Panc1 (cell line): ENCODE measurements around the gene NEK5. TPM values are rescaled to one million over a fixed set of nuclear protein-coding genes. Genes with fewer than 3 reads are reported as not detected.

ENCODE experiments used
- ATAC-seq: fragments of 200-7000 bp; cut with Tn5 transposase; 2 replicates; pipeline ENCODE4 v1.9.1; 2020; ENCODE audit warnings: mild to moderate bottlenecking, moderate library complexity
- BruUV-seq: library from RNA; stranded (reverse); fragments of 400-500 nt; replicated peaks from 2 replicates; lab custom pipeline; 2021; lab: Mats Ljungman, UMichigan
- CTCF ChIA-PET: fragments of 300-600 bp; sonication (Branson Sonifier 250); formaldehyde crosslinking; loops from one replicate; lab custom pipeline; 2022; ENCODE audit warnings: antibody characterized with exemption; lab: Charles Lee
- POLR2A ChIA-PET: fragments of 300-600 bp; sonication (Branson Sonifier 250); formaldehyde crosslinking; loops from one replicate; lab custom pipeline; 2022; ENCODE audit warnings: antibody characterized with exemption; lab: Charles Lee
- DNase-seq: peaks from one replicate; pipeline ENCODE4 v3.0.0-alpha.2; 2010; ENCODE audit warnings: low read depth, low spot score
- H3K27ac ChIP-seq: 2 replicates; pipeline ENCODE4 v1.5.1; 2011; ENCODE audit warnings: mild to moderate bottlenecking, low read length, inconsistent platforms
- H3K27me3 ChIP-seq: fragments of 200-500 bp; sonication (Bioruptor generic); 2 replicates; pipeline ENCODE4 v1.6.0; 2014; ENCODE audit warnings: low read length, inconsistent platforms; ENCODE audit not compliant: control insufficient read depth, insufficient read depth
- H3K36me3 ChIP-seq: fragments of 200-500 bp; sonication (Bioruptor generic); 2 replicates; pipeline ENCODE4 v1.5.1; 2014; ENCODE audit warnings: inconsistent platforms, mild to moderate bottlenecking, low read length, moderate library complexity; ENCODE audit not compliant: control insufficient read depth, insufficient read depth
- H3K4me1 ChIP-seq: 2 replicates; pipeline ENCODE4 v1.5.1; 2011; ENCODE audit warnings: inconsistent platforms, mild to moderate bottlenecking, low read length, moderate library complexity; ENCODE audit not compliant: control insufficient read depth, insufficient read depth
- H3K4me3 ChIP-seq, 2 experiments: 2 replicates each; pipeline ENCODE4 v1.5.1; 2011 to 2012; ENCODE audit warnings: low read depth in 2 of 2, low read length in 2 of 2, mild to moderate bottlenecking in 2 of 2, inconsistent platforms in 1 of 2, moderate library complexity in 1 of 2
- H3K9me3 ChIP-seq: fragments of 200-500 bp; sonication (Bioruptor generic); 2 replicates; pipeline ENCODE4 v1.5.1; 2014; ENCODE audit warnings: low read depth, mild to moderate bottlenecking, inconsistent platforms, low read length, moderate library complexity; ENCODE audit not compliant: control insufficient read depth, insufficient read depth
- POLR2AphosphoS5 ChIP-seq: IDR thresholded peaks from 2 replicates; pipeline ENCODE4 v1.6.1; 2012; ENCODE audit warnings: mild to moderate bottlenecking, low read depth, low read length, moderate library complexity
- SIN3A ChIP-seq: IDR thresholded peaks from 2 replicates; pipeline ENCODE4 v1.6.1; 2012; ENCODE audit warnings: low read depth, mild to moderate bottlenecking, low read length, moderate library complexity, borderline replicate concordance; ENCODE audit not compliant: insufficient read depth
- TCF7L2 ChIP-seq: IDR thresholded peaks from 2 replicates; pipeline ENCODE4 v1.6.1; 2011; ENCODE audit warnings: mild to moderate bottlenecking, low read depth, low read length, inconsistent platforms
- in situ Hi-C: cut with HindIII; loops from 2 replicates; pipeline ENCODE4 v1.10.0; 2016; ENCODE audit warnings: low sequenced_read_pairs, low pct_unique_long_range_greater_than_20kb
- intact Hi-C: fragments of 100-400 bp; cut with micrococcal nuclease; formaldehyde crosslinking; loops from one replicate; pipeline ENCODE4 v1.10.0; 2022; ENCODE audit not compliant: unreplicated experiment
- total RNA-seq: library from RNA; stranded (reverse); gene quantifications from one replicate; pipeline ENCODE4 v1.2.1, GENCODE V29; 2021; ENCODE audit not compliant: unreplicated experiment
- TF ChIP-seq, protein P1 (sequence below), 2 experiments: IDR thresholded peaks; 2 replicates each; pipeline ENCODE4 v1.6.1; 2011 to 2012; ENCODE audit warnings: low read depth in 2 of 2, control low read depth in 1 of 2, low read length in 1 of 2, mild to moderate bottlenecking in 1 of 2, moderate library complexity in 1 of 2; ENCODE audit not compliant: insufficient read depth in 1 of 2
- TF ChIP-seq, protein P2 (sequence below): fragments of 450-650 bp; IDR thresholded peaks from 2 replicates; pipeline ENCODE4 v1.5.1; 2017; ENCODE audit warnings: mild to moderate bottlenecking

NEK5 gene
- total RNA-seq, 1 experiment from 2014 or later, result 0.08 TPM

DNA sequence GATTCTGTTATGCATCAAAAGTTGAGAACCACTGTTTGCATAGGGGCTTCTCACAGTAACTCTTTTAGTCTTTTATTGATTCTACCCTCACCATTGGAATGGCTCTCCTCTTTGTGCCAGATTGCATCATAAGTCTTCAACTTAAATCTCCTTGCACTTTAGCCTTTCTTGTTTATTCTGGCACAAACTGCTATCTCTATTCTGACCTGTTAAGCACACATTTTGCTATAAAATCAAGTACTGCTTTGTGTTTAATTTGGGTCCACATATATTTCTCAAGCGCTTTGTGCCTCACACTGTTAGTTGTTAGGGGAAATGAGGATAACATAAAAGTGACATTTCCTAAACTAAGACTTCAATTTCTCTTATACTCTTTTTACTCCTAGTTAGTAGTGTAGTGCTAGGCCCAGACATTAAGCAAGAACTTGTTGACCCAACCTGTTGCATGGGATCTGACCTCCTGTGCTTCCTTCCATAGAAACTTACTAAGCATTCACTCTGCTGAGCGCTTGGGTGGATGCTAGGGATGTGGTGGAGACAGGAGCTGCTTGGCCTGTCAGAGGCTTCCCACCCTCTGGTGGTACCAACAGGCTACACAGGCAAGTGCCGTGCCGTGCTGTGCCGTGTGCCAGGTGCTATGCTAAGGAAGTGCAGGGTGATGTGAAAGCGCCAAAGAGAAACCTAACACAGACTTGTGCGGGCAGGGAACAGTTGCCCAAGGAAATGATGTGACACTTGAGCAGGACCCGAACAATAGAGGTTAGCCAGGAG is 103.2 kb downstream of the NEK5 start:
- intact Hi-C loops, result no loop called here
- Histone ChIP-seq H3K4me1 (no peaks in the 10 kb centered on the region), H3K4me3 (no peak overlapping the region), H3K27ac (no peak overlapping the region), H3K27me3 (no peaks in the 10 kb centered on the region), H3K9me3 (no peaks in the 10 kb centered on the region), H3K36me3 (peaks cover 3% of the 10 kb centered on the region)
- POLR2A ChIA-PET, result no interaction called here
- ATAC-seq, result no peak
- in situ Hi-C loops, result no loop called here
- CTCF ChIA-PET, result no interaction called here
- no TSS peak for BruUV-seq
- DNase-seq, result no peak
- TF ChIP-seq SIN3A, result no peak
- no peak for TF ChIP-seq POLR2AphosphoS5
- TF ChIP-seq, protein P1, sequence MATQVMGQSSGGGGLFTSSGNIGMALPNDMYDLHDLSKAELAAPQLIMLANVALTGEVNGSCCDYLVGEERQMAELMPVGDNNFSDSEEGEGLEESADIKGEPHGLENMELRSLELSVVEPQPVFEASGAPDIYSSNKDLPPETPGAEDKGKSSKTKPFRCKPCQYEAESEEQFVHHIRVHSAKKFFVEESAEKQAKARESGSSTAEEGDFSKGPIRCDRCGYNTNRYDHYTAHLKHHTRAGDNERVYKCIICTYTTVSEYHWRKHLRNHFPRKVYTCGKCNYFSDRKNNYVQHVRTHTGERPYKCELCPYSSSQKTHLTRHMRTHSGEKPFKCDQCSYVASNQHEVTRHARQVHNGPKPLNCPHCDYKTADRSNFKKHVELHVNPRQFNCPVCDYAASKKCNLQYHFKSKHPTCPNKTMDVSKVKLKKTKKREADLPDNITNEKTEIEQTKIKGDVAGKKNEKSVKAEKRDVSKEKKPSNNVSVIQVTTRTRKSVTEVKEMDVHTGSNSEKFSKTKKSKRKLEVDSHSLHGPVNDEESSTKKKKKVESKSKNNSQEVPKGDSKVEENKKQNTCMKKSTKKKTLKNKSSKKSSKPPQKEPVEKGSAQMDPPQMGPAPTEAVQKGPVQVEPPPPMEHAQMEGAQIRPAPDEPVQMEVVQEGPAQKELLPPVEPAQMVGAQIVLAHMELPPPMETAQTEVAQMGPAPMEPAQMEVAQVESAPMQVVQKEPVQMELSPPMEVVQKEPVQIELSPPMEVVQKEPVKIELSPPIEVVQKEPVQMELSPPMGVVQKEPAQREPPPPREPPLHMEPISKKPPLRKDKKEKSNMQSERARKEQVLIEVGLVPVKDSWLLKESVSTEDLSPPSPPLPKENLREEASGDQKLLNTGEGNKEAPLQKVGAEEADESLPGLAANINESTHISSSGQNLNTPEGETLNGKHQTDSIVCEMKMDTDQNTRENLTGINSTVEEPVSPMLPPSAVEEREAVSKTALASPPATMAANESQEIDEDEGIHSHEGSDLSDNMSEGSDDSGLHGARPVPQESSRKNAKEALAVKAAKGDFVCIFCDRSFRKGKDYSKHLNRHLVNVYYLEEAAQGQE (IDR thresholded peaks at IDR 0.05; ENCODE audit: insufficient read depth in 1 of 2, low read depth in 2 of 2, low read length in 1 of 2), result no peak
- no peak for TF ChIP-seq TCF7L2
- TF ChIP-seq, protein P2, sequence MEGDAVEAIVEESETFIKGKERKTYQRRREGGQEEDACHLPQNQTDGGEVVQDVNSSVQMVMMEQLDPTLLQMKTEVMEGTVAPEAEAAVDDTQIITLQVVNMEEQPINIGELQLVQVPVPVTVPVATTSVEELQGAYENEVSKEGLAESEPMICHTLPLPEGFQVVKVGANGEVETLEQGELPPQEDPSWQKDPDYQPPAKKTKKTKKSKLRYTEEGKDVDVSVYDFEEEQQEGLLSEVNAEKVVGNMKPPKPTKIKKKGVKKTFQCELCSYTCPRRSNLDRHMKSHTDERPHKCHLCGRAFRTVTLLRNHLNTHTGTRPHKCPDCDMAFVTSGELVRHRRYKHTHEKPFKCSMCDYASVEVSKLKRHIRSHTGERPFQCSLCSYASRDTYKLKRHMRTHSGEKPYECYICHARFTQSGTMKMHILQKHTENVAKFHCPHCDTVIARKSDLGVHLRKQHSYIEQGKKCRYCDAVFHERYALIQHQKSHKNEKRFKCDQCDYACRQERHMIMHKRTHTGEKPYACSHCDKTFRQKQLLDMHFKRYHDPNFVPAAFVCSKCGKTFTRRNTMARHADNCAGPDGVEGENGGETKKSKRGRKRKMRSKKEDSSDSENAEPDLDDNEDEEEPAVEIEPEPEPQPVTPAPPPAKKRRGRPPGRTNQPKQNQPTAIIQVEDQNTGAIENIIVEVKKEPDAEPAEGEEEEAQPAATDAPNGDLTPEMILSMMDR, result no peak

DNA sequence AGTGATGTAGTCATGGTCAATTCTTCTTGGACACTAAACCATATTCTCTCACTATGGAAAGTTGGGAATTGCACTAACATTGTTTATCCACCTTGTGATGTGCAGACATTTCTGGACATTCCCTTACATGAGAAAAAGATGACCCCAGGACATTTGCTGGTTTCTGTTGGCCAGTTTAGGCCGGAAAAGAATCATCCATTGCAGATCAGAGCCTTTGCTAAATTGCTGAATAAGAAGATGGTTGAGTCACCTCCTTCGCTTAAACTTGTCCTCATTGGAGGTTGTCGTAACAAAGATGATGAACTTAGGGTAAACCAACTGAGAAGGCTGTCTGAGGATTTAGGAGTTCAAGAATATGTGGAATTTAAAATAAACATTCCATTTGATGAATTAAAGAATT is 104.4 kb downstream of the NEK5 start, which contains the start of gene UTP14C:
TSS of gene UTP14C (plus strand) at position 211 of the 400 bp plus-strand sequence. CDS start 4,114 bp downstream, outside the sequence.
- TF ChIP-seq SIN3A (no peak), TCF7L2 (no peak), POLR2AphosphoS5 (no peak)
- TF ChIP-seq, protein P1 (IDR thresholded peaks at IDR 0.05; ENCODE audit: insufficient read depth in 1 of 2, low read depth in 2 of 2, low read length in 1 of 2), result no peak
- ChIA-PET POLR2A (no interaction called here), CTCF (no interaction called here)
- no peak for DNase-seq
- H3K27ac ChIP-seq, result no peak within 1 kb of the TSS
- peaks cover 3% of the 10 kb centered on the region for H3K36me3 ChIP-seq
- H3K9me3 ChIP-seq, result no peaks in the 10 kb centered on the region
- BruUV-seq, result no TSS peak
- H3K4me1 ChIP-seq, result no peaks in the 10 kb centered on the region
- H3K4me3 ChIP-seq, result no peak within 1 kb of the TSS
- H3K27me3 ChIP-seq, result no peaks in the 10 kb centered on the region
- intact Hi-C loops, result no loop called here
- no peak for ATAC-seq
- in situ Hi-C loops, result no loop called here
